HFF-Myc (cell line): ENCODE results near the gene RFNG.

Experiments
- DNase-seq: peaks from one replicate; pipeline ENCODE4 v3.0.0-alpha.2; 2011; ENCODE audit warnings: low read depth; ENCODE audit errors: extremely low read depth
- H3K4me3 ChIP-seq: replicated peaks from 2 replicates; pipeline ENCODE4 v1.5.1; 2011; ENCODE audit warnings: low read depth, mild to moderate bottlenecking, control low read depth, low read length
- TF ChIP-seq, protein P1 (sequence below): IDR thresholded peaks from 2 replicates; pipeline ENCODE4 v1.5.1; 2012; ENCODE audit warnings: mild to moderate bottlenecking, low read depth, low read length, control low read depth; ENCODE audit errors: missing control alignments

The RFNG gene

DNA sequence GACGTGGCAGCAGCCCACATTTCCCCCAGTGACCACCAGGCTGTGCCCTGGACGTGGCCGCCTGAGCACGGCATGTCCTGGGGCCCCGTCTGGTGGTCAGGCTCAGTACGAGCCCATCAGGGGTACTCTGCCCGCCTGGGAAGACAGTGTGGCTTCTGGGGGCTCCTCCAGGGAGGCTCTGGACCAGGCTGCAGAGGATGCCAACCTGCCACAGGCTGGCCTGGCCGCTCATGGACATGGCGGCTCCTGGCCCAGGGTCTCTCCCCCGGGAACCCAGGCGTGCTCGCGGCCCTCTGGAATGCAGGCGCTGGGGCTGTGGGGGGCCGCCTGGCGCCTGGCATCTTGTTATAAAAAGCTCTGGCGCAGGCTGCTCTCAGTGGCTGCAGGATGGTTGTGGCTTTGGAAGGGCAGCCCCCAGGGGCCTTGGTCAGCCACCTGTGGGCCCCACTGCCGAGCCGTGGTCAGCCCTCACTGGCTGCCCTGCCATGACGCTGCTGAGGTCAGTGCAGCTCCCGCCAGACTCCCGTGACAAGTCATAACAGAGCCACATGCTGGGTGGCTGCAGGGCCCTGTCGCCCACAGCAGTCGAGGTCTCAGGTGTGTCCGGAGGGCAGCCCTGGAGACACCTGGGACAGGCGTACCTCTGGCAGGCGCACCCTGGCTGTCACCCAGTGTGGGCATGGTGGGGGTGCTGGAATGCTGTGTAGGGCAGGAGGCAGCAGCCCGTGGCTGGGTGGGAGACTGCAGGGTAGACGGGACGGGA is 43.9 kb downstream of the RFNG start:
- TF ChIP-seq, protein P1, sequence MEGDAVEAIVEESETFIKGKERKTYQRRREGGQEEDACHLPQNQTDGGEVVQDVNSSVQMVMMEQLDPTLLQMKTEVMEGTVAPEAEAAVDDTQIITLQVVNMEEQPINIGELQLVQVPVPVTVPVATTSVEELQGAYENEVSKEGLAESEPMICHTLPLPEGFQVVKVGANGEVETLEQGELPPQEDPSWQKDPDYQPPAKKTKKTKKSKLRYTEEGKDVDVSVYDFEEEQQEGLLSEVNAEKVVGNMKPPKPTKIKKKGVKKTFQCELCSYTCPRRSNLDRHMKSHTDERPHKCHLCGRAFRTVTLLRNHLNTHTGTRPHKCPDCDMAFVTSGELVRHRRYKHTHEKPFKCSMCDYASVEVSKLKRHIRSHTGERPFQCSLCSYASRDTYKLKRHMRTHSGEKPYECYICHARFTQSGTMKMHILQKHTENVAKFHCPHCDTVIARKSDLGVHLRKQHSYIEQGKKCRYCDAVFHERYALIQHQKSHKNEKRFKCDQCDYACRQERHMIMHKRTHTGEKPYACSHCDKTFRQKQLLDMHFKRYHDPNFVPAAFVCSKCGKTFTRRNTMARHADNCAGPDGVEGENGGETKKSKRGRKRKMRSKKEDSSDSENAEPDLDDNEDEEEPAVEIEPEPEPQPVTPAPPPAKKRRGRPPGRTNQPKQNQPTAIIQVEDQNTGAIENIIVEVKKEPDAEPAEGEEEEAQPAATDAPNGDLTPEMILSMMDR: no peak

DNA sequence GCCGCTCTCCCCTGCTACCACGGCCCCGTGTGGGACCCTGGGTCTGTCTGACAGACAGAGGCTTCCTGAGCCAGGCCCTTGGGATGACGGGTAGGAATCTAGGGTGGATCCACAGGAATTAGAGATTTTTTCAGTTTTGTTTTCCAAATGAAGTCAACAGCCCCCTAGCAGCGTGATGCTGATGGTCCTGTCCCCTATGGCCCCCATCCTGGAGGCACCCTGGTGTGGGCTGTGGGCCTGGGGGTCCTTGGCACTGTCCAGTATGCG is 44.5 kb downstream of the RFNG start:
- no peak overlapping the region for H3K4me3 ChIP-seq
- TF ChIP-seq, protein P1: no peak
- no peak for DNase-seq

More for the DNA sequence above, 43.9 kb downstream of the RFNG start:
- DNase-seq: no peak
- H3K4me3 ChIP-seq: no peak overlapping the region

DNA sequence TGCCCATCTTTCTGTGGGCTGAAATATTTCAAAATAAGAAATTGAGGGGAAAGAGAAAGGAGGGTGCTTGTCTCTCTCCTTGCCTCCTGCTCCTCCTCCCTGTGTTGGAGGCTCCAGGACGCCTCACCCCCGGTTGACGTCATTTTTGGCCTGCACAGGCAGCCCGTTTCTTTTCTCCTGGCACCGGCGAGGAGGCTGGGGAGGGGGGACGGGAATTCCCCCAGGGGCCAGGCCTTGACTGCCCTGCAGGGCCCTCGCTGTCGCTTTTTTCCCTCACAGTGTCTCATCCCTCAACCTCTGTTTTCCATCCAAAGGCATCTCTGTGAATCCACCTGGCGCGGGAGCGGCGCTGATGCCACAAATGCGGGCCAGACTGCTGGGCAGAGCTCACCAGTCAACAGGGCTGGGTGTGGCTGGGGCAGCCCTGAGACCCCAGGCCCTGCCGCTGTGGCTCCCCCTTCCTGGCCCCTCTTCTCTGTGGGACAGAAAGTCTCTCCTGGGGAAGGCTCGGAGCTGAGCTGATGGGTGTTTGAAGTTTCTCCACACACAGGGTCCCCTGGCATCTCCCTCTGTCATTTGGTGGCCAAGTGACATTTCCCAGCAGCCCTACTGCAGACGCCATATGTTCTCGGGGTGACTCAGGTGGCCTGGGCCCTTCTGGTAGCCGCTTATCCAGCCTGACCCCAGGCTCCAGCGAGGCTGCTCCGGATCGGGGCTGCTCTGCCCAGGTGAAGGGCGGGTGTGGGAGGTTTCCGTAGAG is 45.0 kb downstream of the RFNG start:
- TF ChIP-seq, protein P1: no peak
- no peak overlapping the region for H3K4me3 ChIP-seq
- DNase-seq: no peak

DNA sequence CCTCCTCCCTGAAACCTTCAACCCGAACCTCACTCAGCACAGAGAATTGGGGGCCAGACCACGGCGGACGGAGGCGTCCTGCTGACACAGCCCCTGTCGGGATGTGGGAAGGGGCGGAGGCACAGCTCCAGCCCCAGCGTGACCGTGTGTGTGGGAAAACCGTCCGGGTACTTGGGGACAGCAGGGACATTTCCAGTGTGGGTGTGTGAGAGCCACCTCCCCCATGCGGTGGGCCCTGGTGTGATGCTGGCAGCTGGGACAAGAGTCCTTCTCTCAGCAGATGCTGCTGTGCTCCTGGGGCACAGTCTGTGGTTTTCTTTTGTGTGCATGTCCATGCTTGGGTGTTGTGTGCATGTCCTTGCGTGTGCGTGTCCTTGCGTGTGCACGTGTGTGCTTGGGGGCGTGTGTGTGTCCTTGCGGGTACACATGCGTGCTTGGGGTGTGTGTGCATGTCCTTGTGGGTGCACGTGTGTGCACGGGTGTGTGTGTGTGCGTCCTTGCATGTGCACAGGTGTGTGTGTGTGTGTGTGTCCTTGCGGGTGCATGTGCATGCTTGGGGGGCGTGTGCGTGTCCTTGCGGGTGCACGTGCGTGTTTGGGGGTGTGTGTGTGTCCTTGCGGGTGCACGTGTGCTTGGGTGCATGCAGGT is 45.8 kb downstream of the RFNG start:
- TF ChIP-seq, protein P1: no peak
- no peak for DNase-seq
- no peak overlapping the region for H3K4me3 ChIP-seq

DNA sequence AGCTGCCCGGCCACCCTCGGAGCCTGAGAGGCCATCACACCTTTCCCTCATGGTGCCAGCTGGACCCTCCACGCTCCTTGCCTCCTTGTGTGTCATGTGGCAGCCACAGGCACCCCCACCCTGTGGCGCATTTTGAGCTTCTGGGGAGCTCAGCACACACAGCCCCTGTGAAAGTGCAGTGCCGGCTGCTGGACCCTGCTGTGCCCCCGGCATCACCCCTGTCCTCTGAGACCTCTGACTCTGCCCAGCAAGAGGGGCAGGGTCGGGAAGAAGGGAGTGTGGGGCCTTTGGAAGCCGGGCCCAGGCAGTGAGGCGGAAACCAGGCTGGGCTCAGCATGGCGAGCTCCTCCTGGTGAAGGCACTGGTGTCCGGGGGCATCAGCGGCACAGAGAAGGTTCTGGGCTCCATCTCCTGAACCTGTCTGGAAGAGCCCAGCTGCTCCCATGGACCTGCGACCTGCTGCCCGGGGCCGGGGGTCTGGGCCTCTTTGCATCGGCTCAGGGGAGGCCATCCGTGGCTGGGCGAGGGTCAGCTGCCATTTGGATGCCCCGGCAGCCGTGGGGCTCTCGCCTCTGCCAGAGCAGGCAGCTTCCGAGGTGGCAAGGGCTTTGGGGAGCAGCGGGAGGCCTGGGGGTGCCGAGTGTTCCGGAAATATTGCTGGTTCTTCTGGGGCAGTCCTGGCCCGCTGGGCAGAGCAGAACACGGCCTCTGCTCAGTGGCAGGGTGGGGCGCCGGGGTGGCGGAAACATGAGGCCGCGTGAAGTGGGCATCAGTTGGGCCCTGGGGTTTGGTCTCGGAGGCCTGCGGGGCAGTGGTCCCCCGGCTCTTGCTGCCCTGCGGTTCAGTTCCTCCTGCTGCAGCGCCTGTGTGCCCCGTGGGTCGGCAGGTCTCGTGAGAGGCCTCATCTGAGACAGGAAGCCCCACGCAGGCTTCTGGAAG is 46.8 kb downstream of the RFNG start:
- TF ChIP-seq, protein P1: no peak
- no peak overlapping the region for H3K4me3 ChIP-seq
- no peak for DNase-seq
